ENCODE results near the gene LOC128125822.

- no peak for TF ChIP-seq CTCF (IDR thresholded peaks at IDR 0.05)
- no peak for TF ChIP-seq POLR2A (IDR thresholded peaks at IDR 0.05)
These were observed 39.3 kb upstream of the LOC128125822 start for GRCh38 chr6:63533026-63533425.

All from thyroid gland (tissue), 4 donors.